DMS153 treated with DMSO at 0.1 percent for 48 hours (cell line): Measurements from ENCODE around the gene TTC19.

Source experiments
- DNase-seq: peaks from one replicate; lab custom pipeline; 2025; ENCODE audit not compliant: unreplicated experiment; lab: John Stamatoyannopoulos, UW

Gene TTC19, protein sequence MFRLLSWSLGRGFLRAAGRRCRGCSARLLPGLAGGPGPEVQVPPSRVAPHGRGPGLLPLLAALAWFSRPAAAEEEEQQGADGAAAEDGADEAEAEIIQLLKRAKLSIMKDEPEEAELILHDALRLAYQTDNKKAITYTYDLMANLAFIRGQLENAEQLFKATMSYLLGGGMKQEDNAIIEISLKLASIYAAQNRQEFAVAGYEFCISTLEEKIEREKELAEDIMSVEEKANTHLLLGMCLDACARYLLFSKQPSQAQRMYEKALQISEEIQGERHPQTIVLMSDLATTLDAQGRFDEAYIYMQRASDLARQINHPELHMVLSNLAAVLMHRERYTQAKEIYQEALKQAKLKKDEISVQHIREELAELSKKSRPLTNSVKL

DNA sequence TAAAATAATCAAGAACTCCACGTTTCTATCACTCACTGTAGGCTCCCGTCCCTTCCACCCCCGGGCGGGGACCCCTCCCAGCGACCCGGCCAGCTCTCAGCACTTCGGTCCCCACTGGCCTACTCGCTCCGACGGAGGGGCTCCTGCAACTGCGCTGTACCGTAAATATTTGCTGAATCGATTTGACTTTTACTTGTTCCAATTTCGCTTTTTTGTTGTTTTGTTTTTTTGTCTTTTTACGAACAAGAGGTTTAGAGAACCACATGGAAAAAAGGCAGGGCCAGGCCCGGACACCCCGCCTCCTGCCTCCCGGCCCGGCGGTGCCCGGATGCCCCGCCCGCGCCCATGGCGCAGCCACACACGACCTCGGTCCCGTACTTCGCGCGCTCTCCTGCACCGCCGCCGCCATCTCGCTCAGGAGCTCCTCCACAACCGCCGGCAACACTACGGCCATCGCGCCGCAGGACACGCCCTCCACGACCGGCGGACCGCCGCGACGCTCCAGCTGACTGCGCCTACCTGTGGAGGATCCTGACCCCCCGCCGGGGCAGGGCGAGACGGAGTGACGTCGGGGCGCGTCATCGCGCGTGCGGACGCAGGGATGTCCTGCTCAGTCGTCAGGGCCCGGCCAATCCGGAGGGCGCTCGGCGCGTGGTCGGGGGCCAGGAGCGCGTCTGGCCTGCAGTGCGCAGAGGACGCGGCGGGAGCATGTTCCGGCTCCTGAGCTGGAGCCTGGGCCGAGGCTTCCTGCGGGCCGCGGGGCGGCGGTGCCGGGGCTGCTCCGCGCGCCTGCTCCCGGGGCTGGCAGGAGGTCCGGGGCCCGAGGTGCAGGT, at the start of gene TTC19, which contains the start of gene ZSWIM7:
Gene TTC19 (plus strand): TSS at position 684 of the 833 bp plus-strand sequence. CDS start 25 bp downstream, at position 709.
Gene ZSWIM7 (minus strand): TSS at position 564 of the 833 bp plus-strand sequence. CDS start 110 bp downstream, at position 454.
- DNase-seq: peak; percentile 69

DNA sequence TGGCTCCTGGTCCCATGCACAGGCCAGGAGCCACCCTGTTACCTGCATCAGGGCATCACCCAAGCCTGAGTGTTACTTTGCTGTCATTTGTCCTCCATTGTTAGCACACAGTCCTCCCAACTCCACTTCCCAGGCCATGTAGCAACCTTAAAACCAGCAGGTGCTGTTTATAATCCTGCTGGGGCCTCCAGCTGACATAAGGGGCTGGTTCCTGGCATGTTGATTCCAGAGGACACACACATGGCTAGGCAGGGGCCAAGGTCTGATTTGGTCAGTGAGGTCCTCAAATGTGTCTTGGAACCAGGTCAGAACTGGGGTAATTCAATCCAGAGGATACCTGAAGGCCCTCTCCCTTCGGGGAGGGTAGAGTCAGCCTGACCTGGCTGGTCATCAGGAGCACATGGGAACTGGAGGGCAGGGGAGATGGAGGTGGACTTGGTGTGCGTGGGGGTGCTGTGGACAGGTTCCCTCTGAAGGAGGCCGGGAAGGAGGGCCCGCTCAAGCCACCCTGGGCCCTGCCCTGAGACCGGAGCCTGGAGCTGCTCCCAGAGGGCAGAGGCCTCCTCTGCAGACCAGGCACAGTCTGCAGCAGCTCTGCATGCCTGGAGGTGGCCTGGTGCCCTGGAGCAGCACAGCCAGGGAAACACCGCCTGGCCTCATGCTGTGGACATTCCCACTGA, 48.1 kb upstream of the TTC19 start:
- no peak for DNase-seq

DNA sequence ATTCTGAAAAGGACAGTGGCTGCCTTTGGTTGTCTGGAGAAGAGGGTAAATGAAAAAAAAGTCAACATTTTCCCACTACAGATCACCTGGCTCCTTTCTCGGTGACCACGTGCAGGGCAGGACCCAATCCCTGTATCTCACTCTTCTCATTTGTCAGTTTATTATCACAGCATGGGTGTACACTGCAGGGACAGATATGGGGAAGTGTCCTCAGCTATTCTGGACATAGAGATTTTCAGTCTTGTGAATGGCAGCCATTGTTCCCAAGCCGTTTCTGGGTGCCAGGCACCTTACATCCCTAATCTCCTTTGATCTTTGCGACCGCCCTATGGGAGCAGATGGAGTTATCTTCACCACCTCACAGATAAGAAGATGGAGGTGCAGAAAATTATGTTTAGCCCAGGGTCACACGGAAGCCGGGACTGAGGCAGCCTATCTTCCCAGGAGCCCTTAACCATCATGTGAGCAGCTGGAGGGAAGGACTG, 47.5 kb upstream of the TTC19 start:
- no peak for DNase-seq

DNA sequence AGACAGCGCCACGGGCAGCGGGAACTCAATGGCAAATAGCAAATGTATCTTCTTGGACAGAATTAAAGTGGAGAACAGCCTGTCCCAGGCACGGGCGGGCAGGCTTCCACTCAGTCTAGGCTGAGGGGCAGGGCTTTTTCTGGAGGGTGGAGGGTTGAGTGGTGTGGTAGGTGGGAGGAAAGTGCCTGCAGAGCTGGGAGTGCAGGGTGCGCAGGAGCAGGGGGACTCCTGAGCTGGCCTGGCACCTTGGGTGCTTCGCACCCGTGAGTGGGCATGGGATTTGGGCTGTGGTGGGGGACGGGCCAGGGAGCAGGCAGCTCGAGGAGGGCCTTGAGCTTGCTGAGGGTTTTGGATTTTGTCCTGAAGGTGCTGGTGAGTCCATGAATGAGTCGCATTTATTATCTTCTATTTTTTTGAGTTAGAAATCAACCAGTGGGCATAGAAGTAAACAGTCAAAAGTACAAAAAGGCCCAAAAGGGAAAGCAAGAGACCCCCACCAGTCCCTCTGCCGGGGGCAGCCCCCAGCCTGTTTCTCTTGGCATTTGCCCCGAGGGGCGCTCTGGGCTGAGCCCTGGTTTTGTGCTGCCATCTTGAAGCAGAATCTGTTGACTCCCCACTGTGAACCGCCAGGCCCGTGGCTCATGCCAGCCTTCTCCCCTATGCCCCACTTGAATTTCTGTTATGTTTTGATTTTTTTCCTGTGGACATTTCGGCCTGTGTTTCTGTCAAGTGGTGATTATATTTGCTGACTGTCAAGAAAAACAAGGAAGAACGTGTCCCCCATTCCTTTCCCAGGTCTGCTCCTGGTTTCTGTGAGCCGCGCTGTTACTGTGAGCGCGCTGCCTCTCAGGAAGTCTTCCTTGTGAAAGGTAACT, 46.5 kb upstream of the TTC19 start:
- DNase-seq: no peak

DNA sequence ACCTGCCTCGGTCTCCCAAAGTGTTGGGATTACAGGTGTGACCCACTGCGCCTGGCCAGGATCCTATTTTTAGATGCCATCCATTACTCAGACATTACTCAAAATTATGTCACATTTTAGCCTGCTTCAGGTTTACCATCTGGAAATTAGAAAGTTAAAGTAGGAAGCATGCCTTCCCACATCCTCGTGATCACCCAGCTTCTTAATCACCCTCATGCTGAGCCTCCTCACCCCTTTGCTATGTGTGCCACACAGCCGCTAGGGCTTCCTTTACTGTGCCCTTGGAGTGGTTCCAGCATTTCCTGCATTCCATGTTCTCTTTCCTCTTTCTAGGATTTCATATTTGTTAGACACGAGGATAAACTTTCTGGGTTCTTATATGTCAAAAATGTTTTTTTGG, 45.4 kb upstream of the TTC19 start:
- no peak for DNase-seq

DNA sequence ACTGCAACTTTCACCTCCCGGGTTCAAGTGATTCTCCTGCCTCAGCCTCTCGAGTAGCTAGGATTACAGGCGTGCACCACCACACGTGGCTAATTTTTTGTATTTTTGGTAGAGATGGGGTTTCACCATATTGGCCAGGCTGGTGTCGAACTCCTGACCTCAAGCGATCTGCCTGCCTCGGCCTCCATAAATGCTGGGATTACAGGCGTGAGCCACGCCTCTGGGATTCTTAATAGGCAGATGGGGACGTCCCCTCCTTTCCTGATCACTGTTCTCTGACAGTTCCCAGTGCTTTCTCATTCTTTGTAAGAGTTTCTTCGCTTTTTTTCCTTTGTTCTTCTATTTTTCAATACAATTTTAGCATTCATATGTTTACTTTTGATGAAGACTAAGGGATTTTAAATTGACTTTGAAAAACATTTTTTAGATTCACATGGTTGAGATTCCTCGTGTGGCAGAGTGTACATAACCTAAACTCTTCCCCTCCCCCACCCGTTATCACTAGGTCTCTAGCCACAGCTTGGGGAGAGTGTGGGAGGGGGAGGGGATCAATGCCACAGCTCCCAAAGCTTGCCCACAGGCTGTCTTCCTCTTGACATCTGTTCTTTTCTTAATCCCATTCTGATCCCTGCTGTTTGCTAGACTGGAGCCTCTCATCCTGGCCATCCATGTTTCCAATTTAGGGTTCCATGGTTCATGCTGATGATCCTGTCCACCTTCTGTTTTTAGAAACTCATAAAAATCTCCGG, 43.7 kb upstream of the TTC19 start:
- DNase-seq: no peak

DNA sequence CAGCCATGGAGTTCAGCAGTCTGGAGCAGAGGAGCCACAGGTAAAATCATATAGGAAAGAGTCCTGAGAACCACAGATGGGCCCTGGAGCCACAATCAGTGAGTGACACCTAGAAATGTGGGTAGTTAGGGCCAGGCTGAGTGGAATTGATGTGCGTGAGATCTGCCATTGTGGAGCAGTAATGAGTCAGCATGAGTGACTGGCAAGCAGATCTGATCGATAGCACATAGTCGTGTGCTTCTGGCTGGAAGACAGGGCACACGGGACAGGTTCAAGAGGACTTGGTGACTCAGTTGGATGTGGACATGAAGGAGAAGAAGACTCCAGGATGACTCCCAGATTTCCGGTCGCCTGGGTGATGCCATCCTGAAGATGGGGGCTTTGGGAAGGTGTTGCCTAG, 42.4 kb upstream of the TTC19 start:
- DNase-seq: no peak

DNA sequence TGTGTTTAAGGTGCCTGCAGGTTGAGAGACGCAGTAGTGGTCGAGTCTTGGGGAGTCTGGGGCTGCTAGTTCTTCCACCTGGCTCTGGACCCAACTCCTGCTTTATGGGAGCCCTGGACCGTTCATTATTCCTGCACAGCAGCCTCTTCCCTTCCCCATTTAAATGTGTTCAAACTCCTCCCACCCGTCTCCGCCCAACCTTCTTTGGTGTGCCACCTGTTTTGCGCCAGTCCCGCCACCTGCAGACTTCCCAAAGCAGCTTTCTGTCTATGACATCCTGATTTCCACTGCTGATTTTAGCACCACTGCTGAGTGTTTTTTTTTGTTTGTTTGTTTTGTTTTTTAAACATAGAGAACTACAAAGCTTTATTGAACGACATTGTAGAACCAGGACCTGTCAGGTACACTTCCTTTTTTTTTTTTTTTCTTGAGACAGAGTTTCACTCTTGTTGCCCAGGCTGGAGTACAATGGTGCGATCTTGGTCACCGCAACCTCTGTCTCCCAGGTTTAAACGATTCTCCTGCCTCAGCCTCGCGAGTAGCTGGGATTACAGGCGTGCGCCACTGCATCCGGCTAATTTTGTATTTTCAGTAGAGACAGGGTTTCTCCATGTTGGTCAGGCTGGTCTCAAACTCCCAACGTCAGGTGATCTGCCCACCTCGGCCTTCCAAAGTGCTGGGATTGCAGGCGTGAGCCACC, 41.9 kb upstream of the TTC19 start:
- DNase-seq: no peak

DNA sequence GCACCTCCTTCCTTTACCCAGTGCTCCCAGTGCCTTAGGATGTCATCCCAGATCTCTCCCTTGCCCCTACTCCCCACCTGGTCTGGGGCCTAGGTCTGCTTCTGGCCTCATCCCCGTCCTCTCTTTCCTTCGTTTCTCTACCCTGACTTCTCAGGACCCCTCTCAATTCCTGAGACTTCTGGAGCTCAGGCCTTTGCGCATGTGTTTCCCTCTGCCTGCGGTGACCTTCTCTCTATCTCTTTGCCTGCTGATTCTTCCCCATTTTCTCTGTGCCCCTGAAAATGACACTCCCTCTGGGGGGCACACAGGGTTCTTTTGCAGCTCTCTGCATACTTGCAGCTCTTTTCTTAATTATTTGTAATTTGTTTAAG, 41.2 kb upstream of the TTC19 start:
- DNase-seq: no peak

DNA sequence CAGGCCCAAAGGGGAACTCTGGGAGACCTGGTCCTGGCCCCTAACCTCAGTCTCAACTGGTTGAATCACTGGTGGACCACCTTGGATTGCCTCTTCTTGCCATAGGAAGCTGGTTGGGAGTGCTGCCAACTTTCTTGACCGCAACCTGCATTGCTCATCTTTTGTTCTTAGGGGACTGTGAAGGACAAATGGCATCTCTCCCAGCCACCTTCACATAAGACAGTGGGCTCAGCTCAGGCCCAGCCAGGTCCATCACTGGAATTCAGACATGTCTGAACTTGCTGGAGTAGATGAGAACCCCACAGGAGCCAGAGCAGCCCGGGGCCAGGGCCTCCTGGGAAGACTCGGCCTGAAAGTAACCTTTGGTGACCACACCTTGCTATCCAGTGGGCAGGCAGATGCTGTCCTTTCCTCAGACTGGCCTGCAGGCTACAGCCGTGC, 35.9 kb upstream of the TTC19 start:
- no peak for DNase-seq

DNA sequence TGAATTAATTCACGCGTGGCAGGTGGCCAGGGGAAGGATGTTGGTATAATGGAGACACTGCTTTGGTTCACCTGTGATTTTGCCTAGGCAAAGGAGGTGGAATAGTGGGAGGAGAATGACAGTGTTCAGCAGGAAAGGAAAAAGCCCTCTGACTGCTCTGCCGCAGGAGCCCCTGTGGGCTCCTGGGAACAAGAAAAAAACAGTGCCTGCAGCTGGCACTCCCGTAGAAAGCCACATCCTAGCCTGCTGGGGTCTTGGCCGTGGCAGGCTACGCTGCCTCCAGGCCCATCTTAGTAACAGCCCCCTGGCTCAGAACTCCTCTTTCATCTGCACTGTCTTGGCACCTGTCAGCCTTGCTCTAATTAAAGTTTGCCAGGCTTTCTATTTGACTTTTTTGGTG, 34.1 kb upstream of the TTC19 start:
- no peak for DNase-seq

DNA sequence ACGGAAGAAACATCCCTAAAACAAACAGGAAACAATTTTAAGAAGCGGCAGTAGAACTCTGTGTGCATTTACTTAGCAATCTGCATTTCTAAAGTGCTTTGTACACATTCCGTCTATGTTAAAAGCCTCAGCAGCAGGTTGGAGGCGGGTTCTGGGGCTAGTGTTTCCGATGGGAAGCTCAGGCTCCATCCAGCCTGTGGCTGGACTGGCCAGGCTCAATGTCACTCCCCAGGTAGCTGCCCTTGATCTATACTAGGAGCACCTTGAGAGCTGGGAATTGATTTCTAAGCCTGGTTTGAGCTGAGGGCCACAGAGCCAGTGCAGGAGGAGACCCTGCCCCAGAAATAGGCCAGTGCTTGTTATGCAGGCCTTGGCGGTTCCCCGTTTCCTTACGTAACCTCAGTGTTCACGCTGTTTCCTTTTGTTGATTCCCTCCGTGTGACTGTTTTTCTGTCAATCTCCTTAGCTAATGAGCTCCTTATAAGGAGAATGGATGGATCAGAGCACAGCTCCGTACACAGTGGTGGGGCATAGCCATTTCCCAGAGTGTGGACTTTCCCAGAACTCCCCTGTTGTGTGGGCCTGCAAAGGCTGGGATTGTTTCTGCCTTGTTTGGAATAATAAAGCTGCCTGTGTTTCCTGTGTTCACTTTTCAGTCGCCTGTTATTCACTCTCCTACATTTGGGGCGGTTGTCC, 33.3 kb upstream of the TTC19 start:
- DNase-seq: peak; percentile 6

DNA sequence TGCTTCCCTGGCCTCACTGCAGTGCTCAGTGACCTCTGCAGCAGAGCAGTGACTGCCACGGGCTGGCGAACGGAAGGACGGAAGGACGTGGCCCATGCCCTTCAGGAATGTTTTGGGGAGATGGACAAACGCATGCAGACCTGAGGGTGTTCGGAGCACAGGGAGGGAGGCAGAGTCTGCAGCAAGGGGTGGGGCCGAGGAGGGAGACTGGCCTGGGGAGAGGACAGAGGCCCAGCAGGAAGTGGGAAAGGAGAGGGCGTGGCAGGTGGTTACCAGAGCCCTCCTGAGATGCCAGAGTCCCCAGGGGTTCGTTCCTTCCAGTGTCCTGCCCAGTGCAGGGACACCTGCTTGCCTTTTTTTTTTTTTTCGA, 32.8 kb upstream of the TTC19 start:
- no peak for DNase-seq

DNA sequence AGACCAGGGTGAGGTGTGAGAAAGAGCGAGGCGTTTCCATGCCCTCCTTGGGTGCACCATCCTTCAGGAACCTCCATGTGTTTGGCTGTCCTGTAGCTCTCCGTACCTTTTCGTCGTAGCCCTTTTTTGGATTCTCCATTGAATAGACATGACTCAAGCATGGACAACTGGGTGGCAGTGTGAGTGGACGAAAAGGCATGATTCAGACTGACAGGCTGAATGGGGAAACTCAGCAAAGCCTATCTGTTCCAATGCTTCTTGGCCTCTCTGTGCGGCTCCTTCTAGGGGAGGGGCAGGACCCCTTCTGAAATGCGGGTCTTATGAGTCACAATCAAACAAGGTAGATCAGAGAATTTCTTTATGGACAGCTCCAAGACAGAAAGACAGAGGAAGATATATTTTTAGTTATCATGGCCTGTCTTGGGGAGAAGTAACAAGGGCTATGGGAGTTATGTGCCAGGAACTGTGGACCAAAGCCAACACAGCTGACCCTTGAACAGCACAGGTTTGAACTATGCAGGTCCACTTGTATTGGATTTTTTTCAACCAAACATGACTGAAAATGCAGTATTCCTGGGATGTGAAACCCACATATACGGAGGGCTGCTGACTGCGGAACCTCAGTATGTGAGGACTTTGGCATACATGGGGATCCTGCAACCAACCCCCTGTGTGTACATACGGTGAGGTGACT, 31.8 kb upstream of the TTC19 start:
- DNase-seq: no peak

DNA sequence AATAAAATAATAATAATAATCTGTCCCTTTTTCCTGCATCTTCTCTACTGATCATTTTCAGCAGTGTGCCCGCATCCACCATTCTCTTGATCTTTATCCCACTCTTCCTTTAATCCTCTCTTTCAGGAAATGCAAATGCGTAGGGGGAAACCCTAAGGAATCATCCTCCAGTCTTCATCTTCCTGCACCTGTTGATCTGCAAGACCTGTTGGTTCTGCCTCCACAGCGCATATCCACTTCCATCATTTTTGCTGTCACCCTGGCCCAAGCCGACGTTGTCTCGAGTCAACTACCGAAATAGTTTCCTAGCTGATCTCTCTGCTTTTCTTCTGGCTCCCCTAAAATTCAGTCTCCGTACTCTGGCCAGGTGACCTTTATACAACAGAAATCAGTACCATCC, 30.2 kb upstream of the TTC19 start:
- DNase-seq: no peak

DNA sequence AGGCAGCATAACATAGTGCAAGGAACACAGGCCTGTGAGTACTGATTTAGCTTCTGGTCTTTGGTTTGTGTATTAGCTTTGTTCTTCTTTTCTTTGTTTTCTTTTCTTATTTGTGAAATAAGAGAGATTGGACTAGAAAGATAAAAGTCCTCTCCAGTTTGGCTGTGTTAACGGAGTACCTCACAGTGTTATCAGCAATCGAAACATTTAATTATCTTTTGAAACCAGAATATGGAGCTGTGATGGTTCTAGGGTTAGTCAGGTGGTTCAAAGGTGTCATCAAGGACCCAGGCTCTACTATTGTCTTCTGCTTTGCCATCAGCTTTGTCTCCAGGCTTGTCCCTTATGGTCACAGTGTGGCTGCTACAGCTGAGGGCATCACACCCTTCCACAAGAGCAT, 29.1 kb upstream of the TTC19 start:
- DNase-seq: no peak

DNA sequence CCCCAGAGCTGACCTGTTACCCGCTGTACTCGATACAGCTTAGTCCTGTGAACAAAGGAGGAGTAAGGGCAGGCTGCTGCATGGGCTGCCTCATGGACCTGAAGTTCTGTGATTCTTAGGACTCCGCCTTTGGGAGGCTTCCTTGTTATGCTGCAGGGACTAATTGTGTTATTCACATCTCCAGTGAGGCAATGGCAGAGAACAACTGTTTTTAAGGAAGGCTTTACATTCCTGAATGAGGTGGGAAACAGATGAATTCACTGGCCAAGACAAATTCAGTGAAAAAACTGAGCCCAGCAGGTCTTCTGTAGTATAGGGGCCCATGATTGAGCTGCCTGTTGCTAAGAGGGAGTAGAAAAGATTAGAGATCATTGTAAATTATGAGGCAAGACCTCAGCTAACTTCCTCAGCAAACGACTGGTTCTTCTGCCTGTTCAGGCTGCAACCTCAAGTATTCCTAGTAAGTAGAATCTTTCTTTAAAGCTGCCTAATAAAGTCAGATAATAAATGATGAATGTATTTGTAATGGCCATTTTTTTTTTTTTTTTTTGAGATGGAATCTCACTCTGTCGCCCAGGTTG, 28.4 kb upstream of the TTC19 start:
- no peak for DNase-seq

DNA sequence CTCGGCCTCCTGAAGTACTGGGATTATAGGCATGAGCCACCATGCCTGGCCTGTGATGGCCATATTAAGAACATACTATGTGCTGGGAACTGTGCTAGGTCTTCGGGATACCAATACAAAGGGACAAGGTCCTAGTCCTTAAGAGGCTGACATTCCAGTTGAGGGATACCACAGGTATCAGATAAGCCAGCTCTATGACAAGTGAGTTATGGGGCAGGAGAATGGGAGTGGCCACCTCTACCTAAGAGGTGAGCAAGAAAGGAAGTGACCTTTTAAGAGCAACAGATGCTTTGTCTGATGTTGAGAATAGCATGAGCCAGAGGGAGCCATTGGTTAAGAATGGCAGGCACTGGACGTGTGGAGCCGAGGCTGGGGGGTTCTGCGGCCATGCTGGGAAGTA, 27.7 kb upstream of the TTC19 start:
- DNase-seq: no peak
